Activated CD8-positive, alpha-beta memory T cell treated with anti-CD3 and anti-CD28 coated beads for 24 hours (primary cell): ENCODE results near the gene ZNF154.
"Not testable (repeated sequence)": the region's sequence is repeated elsewhere in the genome, so short reads cannot be mapped to it uniquely, and the experiment has no call there.

ENCODE experiments used
- DNase-seq: peaks from one replicate; pipeline ENCODE4 v3.0.0-alpha.2; 2020

Gene ZNF154

GRCh38 chr19:57708641-57709361 is at the start of gene ZNF154:
Gene ZNF154 (minus strand): TSS chr19:57709204. CDS start chr19:57708971, 233 bp downstream.
- peak; percentile 69 for DNase-seq

GRCh38 chr19:57757941-57758340 is 48.9 kb upstream of the ZNF154 start:
- DNase-seq, result no peak

GRCh38 chr19:57755031-57755430 is 46.0 kb upstream of the ZNF154 start:
- no peak for DNase-seq

- no peak for DNase-seq
These were observed 45.2 kb upstream of the ZNF154 start for GRCh38 chr19:57754091-57754673.

GRCh38 chr19:57748029-57748428 is 39.0 kb upstream of the ZNF154 start:
- DNase-seq, result no peak

GRCh38 chr19:57747472-57747807 is 38.4 kb upstream of the ZNF154 start:
- no peak for DNase-seq

GRCh38 chr19:57746580-57747471 is 37.8 kb upstream of the ZNF154 start, which contains the start of gene ZNF776:
Gene ZNF776 (plus strand): TSS chr19:57746815. CDS start chr19:57747059, 244 bp downstream.
- peak; percentile 84 for DNase-seq

- not testable (repeated sequence) for DNase-seq
These were observed 29.8 kb upstream of the ZNF154 start for GRCh38 chr19:57738770-57739169.

GRCh38 chr19:57738320-57738719 is 29.3 kb upstream of the ZNF154 start:
- DNase-seq, result peak; percentile 69

GRCh38 chr19:57720878-57721277 is 11.9 kb upstream of the ZNF154 start:
- no peak for DNase-seq

GRCh38 chr19:57719901-57720519 is 11.0 kb upstream of the ZNF154 start:
- no peak for DNase-seq

- DNase-seq, result no peak
These were observed 10.4 kb upstream of the ZNF154 start for GRCh38 chr19:57719424-57719823.

GRCh38 chr19:57712222-57712621 is 3.2 kb upstream of the ZNF154 start:
- DNase-seq, result no peak

- DNase-seq, result no peak
These were observed 612 bp upstream of the ZNF154 start for GRCh38 chr19:57709616-57710015.

GRCh38 chr19:57706346-57706745 is 2.7 kb downstream of the ZNF154 start:
- DNase-seq, result no peak

- no peak for DNase-seq
These were observed 7.4 kb downstream of the ZNF154 start for GRCh38 chr19:57701625-57702024.

GRCh38 chr19:57689750-57690149 is 19.3 kb downstream of the ZNF154 start:
- no peak for DNase-seq

GRCh38 chr19:57688011-57688763 is 20.8 kb downstream of the ZNF154 start:
- DNase-seq, result no peak

GRCh38 chr19:57687363-57688010 is 21.5 kb downstream of the ZNF154 start:
- no peak for DNase-seq

- no peak for DNase-seq
These were observed 22.3 kb downstream of the ZNF154 start for GRCh38 chr19:57686727-57687126.

GRCh38 chr19:57682226-57682766 is 26.7 kb downstream of the ZNF154 start:
- DNase-seq, result no peak

GRCh38 chr19:57675881-57676280 is 33.1 kb downstream of the ZNF154 start:
- no peak for DNase-seq
